Adrenal gland (tissue), 5 donors: Measurements from ENCODE around the gene THSD4.

Experiments used
- POLR2A ChIP-seq, 2 donors: fragments of 450-650 bp; IDR thresholded peaks; one replicate each; pipeline ENCODE4 v1.6.1; 2017; ENCODE audit warnings: antibody characterized with exemption in 2 of 2, mild to moderate bottlenecking in 2 of 2, moderate library complexity in 1 of 2
- TF ChIP-seq, protein P1 (sequence below), 6 experiments: fragments of 450-650 bp in 4 of 6; fragments of 200-600 bp in 2 of 6; sonication (generic) in 1 of 6; IDR thresholded peaks; 1 replicate in 5 of 6; 2 replicates in 1 of 6; pipeline versions ENCODE4 v1.5.1 to v1.8.0; 2016 to 2021; ENCODE audit warnings: antibody characterized with exemption in 6 of 6, mild to moderate bottlenecking in 2 of 6, moderate library complexity in 1 of 6
- donor health status: DM: no; HTN: no; CAD: no.

DNA sequence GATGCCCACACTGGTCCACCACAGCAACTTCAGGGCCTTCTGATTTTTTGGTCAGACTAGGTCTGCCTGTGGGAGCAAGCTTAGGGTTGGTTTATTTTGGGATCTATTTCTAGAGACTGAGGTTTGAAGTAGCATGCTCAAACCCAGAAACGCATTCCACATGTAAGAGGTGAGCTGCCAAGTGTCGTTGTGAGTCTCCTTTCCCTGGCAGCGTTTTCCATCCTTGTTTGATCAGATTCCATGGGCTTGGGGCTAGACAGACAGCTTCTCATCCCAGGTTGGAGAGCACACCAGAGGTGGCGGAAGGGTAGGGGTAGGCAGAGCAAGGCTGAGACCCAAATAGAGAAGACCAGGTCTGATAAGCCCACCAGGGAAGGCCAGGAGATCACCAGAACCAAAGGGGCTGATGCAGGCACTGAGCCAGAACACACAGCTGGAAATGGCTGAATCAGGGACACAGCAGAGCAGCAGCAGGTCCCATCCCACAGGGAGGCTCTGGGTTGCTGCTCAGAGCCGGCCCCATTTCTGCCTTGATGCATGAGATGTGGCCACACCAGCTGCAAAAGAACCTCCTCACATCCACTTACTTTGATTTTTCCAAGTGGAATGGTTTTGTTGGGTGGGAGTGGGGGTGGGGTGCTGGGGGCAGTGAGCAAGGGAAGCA, 186.8 kb downstream of the THSD4 start:
- TF ChIP-seq, protein P1, sequence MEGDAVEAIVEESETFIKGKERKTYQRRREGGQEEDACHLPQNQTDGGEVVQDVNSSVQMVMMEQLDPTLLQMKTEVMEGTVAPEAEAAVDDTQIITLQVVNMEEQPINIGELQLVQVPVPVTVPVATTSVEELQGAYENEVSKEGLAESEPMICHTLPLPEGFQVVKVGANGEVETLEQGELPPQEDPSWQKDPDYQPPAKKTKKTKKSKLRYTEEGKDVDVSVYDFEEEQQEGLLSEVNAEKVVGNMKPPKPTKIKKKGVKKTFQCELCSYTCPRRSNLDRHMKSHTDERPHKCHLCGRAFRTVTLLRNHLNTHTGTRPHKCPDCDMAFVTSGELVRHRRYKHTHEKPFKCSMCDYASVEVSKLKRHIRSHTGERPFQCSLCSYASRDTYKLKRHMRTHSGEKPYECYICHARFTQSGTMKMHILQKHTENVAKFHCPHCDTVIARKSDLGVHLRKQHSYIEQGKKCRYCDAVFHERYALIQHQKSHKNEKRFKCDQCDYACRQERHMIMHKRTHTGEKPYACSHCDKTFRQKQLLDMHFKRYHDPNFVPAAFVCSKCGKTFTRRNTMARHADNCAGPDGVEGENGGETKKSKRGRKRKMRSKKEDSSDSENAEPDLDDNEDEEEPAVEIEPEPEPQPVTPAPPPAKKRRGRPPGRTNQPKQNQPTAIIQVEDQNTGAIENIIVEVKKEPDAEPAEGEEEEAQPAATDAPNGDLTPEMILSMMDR (IDR thresholded peaks at IDR 0.05) = no peak
- TF ChIP-seq POLR2A (IDR thresholded peaks at IDR 0.05) = no peak
